Bronchial epithelial cell (primary cell): ENCODE results near the gene RUFY4. TPM values are rescaled to one million over a fixed set of nuclear protein-coding genes. Genes with fewer than 3 reads are reported as not detected.
"Not testable (repeated sequence)": the region's sequence is repeated elsewhere in the genome, so short reads cannot be mapped to it uniquely, and the experiment has no call there.

Source experiments
- DNase-seq: peaks from one replicate; pipeline ENCODE4 v3.0.0-alpha.2; 2010; ENCODE audit warnings: low read depth
- FAIRE-seq: peaks from 2 replicates; lab custom pipeline; 2011; peaks lifted over from hg19 to GRCh38; lab: Jason Lieb, UNC
- H3K27me3 ChIP-seq: 2 replicates; pipeline ENCODE4 v1.5.1; 2011; ENCODE audit warnings: low read length; ENCODE audit not compliant: control insufficient read depth, insufficient read depth
- H3K36me3 ChIP-seq: 2 replicates; pipeline ENCODE4 v1.5.1; 2011; ENCODE audit warnings: low read length; ENCODE audit not compliant: control insufficient read depth, insufficient read depth
- H3K4me3 ChIP-seq: 2 replicates; pipeline ENCODE4 v1.5.1; 2011; ENCODE audit warnings: mild to moderate bottlenecking, low read depth, low read length, control low read depth
- total RNA-seq: library from RNA; depleted of rRNA; stranded (reverse); fragments of >200 nt; gene quantifications from 2 replicates; pipeline ENCODE4 v1.2.1, GENCODE V29; 2014
- TF ChIP-seq, protein P1 (sequence below): IDR thresholded peaks from 2 replicates; pipeline ENCODE4 v1.5.1; 2011; ENCODE audit warnings: mild to moderate bottlenecking, moderate library complexity, low read length, control low read depth, inconsistent platforms; ENCODE audit not compliant: insufficient read depth, severe bottlenecking

Gene RUFY4
- total RNA-seq, 1 donor from 2014 or later, result not detected

DNA sequence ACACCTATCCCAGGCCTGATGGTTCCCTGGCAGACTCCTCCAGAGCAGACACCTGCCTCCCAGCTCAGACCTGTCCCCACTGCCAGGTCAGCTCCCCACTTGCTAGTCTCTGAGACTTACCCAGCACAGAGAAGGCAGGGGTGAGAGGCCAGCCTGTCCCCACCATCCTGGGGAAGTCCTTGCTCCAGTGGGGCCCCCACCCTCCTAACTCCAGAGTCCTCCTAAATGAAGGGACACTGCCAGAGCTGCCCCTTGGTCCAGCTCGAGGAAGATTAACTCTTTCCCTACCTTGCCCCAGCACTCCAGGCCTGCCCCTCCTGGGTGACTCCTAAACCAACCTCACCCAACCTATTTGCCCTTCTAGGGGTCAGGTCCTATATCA is 35.9 kb upstream of the RUFY4 start:
- Histone ChIP-seq H3K36me3 (no peaks in the 10 kb centered on the region), H3K4me3 (no peak overlapping the region), H3K27me3 (no peaks in the 10 kb centered on the region)
- FAIRE-seq (no peak), DNase-seq (no peak)
- TF ChIP-seq, protein P1, sequence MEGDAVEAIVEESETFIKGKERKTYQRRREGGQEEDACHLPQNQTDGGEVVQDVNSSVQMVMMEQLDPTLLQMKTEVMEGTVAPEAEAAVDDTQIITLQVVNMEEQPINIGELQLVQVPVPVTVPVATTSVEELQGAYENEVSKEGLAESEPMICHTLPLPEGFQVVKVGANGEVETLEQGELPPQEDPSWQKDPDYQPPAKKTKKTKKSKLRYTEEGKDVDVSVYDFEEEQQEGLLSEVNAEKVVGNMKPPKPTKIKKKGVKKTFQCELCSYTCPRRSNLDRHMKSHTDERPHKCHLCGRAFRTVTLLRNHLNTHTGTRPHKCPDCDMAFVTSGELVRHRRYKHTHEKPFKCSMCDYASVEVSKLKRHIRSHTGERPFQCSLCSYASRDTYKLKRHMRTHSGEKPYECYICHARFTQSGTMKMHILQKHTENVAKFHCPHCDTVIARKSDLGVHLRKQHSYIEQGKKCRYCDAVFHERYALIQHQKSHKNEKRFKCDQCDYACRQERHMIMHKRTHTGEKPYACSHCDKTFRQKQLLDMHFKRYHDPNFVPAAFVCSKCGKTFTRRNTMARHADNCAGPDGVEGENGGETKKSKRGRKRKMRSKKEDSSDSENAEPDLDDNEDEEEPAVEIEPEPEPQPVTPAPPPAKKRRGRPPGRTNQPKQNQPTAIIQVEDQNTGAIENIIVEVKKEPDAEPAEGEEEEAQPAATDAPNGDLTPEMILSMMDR, result no peak

DNA sequence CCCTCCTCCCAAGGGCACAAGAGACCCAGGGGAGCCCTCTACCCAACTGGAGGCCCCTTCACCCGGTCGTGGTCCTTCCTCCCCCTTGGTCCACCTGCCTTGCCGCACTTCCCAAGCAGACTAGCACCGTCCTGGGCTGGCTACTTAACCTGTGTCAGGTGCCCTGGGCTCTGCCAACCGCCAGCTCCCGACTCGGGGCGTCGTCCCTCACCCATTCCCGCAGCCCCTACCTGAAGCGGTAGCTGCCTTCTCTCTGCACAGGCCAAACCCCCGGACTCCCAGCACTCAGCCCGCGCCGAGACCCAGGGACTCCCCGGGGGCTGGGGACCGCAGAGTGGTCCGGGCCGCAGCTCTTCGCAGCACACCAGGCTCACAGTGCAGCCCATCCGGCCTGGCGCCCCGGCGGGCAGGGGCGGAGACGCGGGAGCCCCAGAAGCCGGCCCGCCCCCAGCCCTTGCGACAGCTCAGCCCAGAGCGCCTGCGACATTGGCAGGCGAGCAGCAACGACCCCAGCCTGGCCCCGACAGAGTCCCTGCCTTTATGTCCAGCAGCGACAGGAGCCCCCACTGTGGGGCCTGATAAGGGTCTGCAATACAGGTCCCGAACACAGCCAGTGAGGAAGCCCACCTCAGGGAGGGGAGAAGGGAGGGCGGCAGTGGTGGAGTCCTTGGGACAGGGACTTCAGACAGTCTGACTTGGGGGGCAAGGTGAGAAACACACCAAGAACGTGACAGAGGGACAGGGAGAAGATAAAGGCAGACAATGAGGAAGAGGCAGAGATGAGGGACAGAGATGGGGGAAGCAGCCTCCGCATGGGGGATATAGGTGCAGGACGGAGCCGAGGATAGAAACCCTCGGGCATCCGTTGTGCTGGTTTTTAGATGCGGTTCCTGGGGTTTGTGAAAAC is 35.2 kb upstream of the RUFY4 start:
- H3K27me3 ChIP-seq, result no peaks in the 10 kb centered on the region
- TF ChIP-seq, protein P1, result no peak
- H3K36me3 ChIP-seq, result no peaks in the 10 kb centered on the region
- no peak overlapping the region for H3K4me3 ChIP-seq
- FAIRE-seq (no peak), DNase-seq (no peak)

DNA sequence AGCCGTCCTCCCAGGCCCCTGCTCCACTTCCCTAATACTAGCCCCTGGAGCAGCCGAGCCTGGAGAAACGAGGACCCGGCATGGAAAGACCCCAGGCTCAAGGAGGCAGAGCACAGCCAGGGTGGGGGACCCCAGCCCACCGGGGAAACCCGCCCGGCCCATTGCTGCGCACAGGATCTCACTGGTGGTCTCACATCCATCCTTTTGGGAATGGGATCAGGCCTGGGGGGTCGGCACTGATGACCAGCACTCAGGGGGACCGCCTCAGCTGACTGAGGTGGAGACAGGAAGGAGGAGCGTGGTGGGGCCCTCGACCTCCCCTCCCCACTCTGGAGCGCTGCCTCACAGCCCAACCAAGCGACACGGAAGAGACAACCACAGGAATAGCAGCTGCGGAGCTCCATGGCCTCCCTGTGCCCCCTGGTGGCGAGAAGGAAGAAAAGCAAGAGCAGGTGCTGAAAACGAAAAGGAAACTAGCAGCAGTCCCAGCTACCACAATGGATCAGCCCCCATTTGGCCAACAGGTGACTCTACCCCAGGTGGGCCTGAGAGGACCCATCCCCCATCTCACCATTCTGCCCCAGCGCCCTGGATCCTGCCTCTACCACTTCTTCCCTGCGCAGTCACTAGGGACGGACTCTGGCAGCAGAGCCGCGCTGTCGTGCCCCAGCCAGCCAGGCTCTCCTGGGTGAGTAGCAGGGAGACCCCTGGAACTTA is 34.4 kb upstream of the RUFY4 start:
- H3K4me3 ChIP-seq, H3K27me3 ChIP-seq, H3K36me3 ChIP-seq, DNase-seq: not testable (repeated sequence)
- TF ChIP-seq, protein P1, result peak; percentile 66
- FAIRE-seq, result peak; percentile 81

DNA sequence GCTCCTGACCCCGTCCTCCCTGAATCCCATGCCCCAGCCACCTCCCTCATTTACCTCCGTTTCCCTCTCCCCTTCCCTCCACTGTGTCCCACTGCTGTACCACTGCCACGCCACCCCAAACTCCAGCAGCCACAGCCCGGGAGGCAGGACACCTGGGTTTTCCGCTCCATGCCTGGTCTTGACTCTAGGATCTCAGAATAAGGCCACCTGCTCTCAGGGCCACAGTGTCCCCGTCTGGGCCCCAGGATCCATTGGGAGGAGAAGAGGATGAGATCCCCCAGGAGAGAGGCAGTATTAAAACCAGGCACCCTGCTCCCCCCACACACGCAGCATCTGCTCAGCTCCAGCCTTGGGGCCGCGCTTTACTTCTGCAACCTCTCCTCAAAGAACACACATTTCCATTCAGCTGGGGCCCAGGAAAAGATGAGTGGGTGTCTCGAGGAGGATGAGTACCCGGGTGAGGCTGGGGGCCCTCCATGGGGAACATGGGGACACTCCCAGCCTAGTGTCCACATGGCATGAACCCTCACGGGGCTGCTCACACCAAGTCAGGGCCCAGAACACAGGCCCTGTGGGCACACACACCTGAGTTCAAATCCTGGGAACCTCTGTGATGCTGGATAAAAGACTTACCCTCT is 33.5 kb upstream of the RUFY4 start:
- TF ChIP-seq, protein P1, result no peak
- peaks cover 2% of the 10 kb centered on the region for H3K27me3 ChIP-seq
- H3K4me3 ChIP-seq, result no peak overlapping the region
- no peak for FAIRE-seq
- no peak for DNase-seq
- no peaks in the 10 kb centered on the region for H3K36me3 ChIP-seq

DNA sequence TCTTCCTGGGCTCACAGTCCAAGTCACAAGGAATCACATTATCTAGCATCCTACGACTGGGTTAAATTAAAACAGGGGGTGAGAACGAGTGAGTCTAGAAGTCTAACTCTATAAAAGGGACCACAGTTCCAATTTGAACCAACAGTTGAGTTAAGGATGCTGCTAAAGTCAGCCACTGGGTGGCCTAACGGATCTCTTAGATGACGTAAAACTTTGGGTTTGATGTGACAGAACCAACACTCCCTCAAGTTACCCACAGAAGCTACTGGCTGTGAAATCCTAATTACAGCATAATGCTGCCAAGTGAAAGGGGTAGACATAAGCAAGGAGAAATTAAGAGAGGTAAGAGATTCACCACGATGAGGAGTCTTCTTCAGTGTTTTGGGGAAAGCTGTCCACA is 32.7 kb upstream of the RUFY4 start:
- no peak for DNase-seq
- peaks cover 2% of the 10 kb centered on the region for H3K27me3 ChIP-seq
- H3K4me3 ChIP-seq, result no peak overlapping the region
- no peaks in the 10 kb centered on the region for H3K36me3 ChIP-seq
- TF ChIP-seq, protein P1, result no peak
- FAIRE-seq, result no peak
